GM12875 (cell line): ENCODE measurements around the gene EGFLAM.

Experiments
- H3K4me3 ChIP-seq: one replicate; pipeline ENCODE4 v1.5.1; 2011; ENCODE audit warnings: low read depth, low read length, control low read depth
- TF ChIP-seq, protein P1 (sequence below): IDR thresholded peaks from 2 replicates; pipeline ENCODE4 v1.5.1; 2011; ENCODE audit warnings: low read depth, mild to moderate bottlenecking, control low read depth, inconsistent platforms, low read length, moderate library complexity, borderline replicate concordance; ENCODE audit not compliant: insufficient read depth

The EGFLAM gene

DNA sequence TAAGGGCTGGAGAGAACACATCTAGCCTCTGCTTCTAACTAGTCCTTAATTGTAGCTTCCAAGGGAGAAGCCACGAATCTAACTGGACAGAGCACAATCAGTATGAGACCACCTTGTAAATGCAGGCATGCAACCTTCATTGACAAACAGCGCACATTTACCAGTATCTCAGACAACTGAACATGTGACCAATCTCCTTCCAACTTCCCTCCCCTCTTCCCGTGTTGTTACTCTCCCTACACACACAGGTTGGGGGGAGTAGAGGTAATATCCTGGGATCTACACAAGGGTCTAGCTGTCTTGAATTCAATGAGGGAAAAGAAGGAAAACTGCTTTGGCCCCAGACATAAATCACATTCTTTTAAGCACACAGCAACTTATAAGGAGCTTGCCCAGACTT lies 220.5 kb downstream of the EGFLAM start:
- TF ChIP-seq, protein P1, sequence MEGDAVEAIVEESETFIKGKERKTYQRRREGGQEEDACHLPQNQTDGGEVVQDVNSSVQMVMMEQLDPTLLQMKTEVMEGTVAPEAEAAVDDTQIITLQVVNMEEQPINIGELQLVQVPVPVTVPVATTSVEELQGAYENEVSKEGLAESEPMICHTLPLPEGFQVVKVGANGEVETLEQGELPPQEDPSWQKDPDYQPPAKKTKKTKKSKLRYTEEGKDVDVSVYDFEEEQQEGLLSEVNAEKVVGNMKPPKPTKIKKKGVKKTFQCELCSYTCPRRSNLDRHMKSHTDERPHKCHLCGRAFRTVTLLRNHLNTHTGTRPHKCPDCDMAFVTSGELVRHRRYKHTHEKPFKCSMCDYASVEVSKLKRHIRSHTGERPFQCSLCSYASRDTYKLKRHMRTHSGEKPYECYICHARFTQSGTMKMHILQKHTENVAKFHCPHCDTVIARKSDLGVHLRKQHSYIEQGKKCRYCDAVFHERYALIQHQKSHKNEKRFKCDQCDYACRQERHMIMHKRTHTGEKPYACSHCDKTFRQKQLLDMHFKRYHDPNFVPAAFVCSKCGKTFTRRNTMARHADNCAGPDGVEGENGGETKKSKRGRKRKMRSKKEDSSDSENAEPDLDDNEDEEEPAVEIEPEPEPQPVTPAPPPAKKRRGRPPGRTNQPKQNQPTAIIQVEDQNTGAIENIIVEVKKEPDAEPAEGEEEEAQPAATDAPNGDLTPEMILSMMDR = no peak
- no peak overlapping the region for H3K4me3 ChIP-seq

DNA sequence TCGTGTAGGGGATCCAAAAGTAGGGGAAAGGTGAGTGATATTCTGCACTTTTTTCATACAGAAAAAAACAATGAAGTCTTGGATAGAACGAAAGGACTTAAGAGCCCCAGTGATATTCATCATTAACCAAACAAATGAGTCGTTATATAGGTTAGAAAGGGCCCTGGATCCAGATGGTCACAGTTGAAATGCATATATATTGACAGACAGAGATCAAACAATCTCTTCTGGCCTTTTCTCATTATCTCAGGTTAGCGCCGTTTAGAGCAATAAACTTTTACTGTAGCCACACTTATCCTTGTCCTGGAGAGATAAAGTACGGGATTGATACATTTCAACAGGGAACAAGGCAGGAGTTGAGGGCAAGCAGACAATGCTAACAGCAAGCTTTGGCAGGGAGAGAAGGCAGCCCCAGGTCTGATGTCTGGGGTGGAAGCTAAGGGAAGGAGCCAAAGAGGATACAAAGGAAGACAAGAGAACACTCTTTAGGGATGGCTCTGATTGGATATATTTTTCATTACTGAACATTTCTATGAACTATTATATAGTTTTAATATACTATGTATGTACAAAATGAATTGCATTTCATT lies 221.1 kb downstream of the EGFLAM start:
- no peak overlapping the region for H3K4me3 ChIP-seq
- TF ChIP-seq, protein P1 = no peak

DNA sequence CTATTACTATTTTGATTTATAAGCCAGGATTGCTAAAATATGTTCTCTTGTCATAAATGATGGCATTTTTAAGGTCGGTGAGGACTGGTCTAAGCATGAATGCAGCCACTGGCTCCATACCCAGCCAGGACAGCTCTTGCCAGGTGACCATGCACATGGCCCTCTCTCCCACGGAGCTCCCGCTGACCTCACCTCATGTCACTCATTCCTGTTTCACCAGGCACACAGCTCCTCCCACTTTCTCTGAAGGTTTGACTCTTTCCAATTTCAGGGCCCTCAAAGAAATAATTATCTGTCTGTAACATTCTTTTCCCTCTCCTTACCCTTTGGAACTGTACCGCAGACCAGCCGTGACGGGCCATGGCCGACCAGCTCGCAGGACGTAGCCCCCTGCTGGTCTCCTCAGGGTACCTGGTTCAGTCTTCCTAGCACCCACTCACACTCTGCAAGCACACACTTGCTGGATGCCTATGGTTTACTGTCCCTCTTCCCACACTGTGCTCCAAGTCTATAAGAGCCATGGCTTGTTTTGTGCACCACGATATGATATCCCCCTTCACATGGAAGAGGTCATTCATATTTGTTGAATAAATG lies 225.5 kb downstream of the EGFLAM start:
- TF ChIP-seq, protein P1 = no peak

DNA sequence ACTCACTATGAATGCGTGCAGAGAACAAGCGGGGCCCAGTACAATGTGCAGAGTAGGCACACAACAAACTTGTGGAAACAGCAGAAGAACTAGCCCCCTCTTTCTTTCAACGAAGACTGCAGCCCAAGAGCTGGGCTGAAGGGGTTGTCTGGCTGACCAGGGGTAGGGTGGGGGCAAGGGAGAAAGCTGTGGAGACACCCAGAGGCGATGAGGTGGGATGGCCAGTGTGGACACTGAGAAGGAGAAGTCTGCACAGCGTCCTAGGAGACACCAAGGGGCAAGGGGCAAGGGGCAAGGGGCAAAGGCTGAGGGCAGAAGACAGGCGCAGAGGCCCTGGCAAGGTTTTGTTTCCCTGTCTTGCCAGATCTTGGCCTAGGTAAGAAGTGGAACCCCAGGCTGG lies 235.8 kb downstream of the EGFLAM start:
- TF ChIP-seq, protein P1 = no peak
- no peak overlapping the region for H3K4me3 ChIP-seq

More for the DNA sequence above, 225.5 kb downstream of the EGFLAM start:
- no peak overlapping the region for H3K4me3 ChIP-seq

DNA sequence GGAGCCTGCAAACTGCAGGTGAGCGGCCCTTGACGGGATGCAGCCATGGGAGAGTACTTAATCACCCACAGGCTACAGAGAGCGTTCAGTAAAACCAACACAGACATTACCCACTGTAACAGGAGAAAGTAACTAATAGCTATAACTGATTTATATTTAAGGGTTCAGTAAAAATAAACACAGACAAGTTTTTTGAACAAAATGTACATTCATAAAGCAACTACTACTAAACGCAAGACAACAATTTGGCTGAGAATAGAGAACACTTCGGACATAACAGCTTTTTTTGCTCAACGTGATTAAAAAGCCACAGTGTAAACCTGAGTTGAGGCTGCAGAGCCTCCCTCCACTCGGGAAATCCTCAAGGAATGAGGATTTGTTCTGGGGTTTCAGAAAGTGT lies 236.4 kb downstream of the EGFLAM start:
- TF ChIP-seq, protein P1 = no peak
- no peak overlapping the region for H3K4me3 ChIP-seq

DNA sequence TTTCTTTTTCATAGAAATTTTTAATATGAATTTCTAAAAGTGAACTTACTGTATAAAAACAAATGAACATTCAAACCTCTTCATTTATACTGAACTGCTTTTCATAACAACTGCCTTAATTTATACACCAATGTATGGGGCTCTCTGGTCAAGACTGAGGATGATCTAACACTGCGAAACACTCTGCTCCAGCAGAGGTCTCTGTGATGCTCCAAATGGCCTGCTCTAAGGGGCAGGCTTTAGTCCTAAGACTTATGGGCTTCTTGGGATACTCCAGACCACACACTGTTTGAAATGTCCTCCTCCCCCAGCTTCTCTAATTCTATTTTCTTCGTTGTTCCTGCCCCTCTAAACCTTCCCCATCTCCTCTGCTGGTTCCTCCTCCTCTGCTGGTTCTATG lies 239.6 kb downstream of the EGFLAM start:
- TF ChIP-seq, protein P1 = no peak

DNA sequence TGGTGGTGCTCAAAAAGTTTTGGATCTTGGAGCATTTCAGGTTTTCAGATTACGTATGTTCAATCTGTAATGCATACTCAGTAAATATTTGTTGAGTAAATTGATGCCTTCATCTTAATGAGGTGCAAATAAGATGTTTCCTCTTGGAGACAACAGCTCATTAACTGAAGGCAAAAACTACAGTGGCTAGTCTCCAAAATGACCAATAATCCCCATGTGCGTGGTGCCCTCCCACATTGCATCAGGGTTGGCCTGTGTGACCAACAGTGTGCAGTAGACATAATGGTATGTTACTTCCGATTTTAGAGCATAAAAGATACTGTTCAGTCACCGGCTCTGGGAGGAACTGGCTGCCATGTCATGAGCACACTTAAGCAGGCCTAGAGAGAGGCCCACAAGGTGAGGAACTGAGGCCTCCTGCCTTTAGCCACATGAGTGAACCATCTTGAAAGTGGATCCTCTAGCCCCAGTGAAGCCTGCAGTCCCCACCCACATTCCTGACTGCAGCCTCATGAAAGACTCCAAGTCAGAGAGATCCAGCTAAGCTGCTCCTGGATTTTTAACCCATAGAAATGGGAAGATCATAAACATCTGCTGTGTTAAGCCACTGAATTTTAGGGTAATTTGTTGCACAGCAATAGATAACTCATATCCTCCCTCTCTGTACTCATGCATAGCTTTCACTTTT lies 242.4 kb downstream of the EGFLAM start:
- TF ChIP-seq, protein P1 = no peak
- no peak overlapping the region for H3K4me3 ChIP-seq

More for the DNA sequence above, 239.6 kb downstream of the EGFLAM start:
- no peak overlapping the region for H3K4me3 ChIP-seq
